Liver (tissue), 9 donors: ENCODE measurements around the gene PYGM. TPM values are rescaled to one million over a fixed set of nuclear protein-coding genes. Genes with fewer than 3 reads are reported as not detected.

ENCODE experiments used
- DNase-seq: peaks from one replicate; pipeline ENCODE4 v3.0.0-alpha.2; 2017; ENCODE audit warnings: low spot score
- H3K27ac ChIP-seq, 2 donors: one replicate each; pipeline ENCODE4 v1.7.0; 2013; ENCODE audit warnings: inconsistent platforms in 2 of 2, low read length in 2 of 2, control low read depth in 1 of 2, low read depth in 1 of 2, mild to moderate bottlenecking in 1 of 2
- H3K27me3 ChIP-seq, 4 donors: one replicate each; pipeline versions ENCODE4 v1.6.1 to v1.7.0; 2013; ENCODE audit warnings: low read length in 3 of 4, inconsistent platforms in 1 of 4, mild to moderate bottlenecking in 1 of 4, moderate library complexity in 1 of 4; ENCODE audit not compliant: control insufficient read depth in 4 of 4, insufficient read depth in 4 of 4
- H3K36me3 ChIP-seq, 4 donors: one replicate each; pipeline versions ENCODE4 v1.6.1 to v1.7.0; 2013; ENCODE audit warnings: low read length in 3 of 4, mild to moderate bottlenecking in 3 of 4, low read depth in 1 of 4, moderate library complexity in 1 of 4; ENCODE audit not compliant: control insufficient read depth in 4 of 4, insufficient read depth in 3 of 4
- H3K4me1 ChIP-seq, 4 donors: one replicate each; pipeline versions ENCODE4 v1.6.1 to v1.7.0; 2013; ENCODE audit warnings: low read length in 3 of 4, mild to moderate bottlenecking in 3 of 4, moderate library complexity in 1 of 4; ENCODE audit not compliant: control insufficient read depth in 4 of 4, insufficient read depth in 4 of 4
- H3K4me3 ChIP-seq, 3 donors: one replicate each; pipeline versions ENCODE4 v1.6.1 to v1.7.0; 2013; ENCODE audit warnings: low read length in 3 of 3, control low read depth in 1 of 3, low read depth in 1 of 3, mild to moderate bottlenecking in 1 of 3
- H3K9ac ChIP-seq, 2 donors: one replicate each; pipeline ENCODE4 v1.7.0; 2013; ENCODE audit warnings: low read length in 2 of 2, mild to moderate bottlenecking in 2 of 2, moderate library complexity in 2 of 2, control low read depth in 1 of 2, low read depth in 1 of 2
- H3K9me3 ChIP-seq, 4 donors: one replicate each; pipeline versions ENCODE4 v1.6.1 to v1.7.0; 2013; ENCODE audit warnings: low read length in 3 of 4; ENCODE audit not compliant: control insufficient read depth in 4 of 4
- GABPA ChIP-seq, 2 donors: IDR thresholded peaks in 1 of 2; conservative IDR thresholded peaks in 1 of 2; 2 replicates each; pipeline ENCODE4 v1.6.1; 2016; ENCODE audit warnings: antibody characterized with exemption in 2 of 2, mild to moderate bottlenecking in 1 of 2, moderate library complexity in 1 of 2
- HNF4A ChIP-seq, 2 donors: conservative IDR thresholded peaks; 2 replicates each; pipeline ENCODE4 v1.6.1; 2016; ENCODE audit warnings: antibody characterized with exemption in 2 of 2, mild to moderate bottlenecking in 2 of 2
- HNF4G ChIP-seq: IDR thresholded peaks from 2 replicates; pipeline ENCODE4 v1.6.1; 2016; ENCODE audit warnings: antibody characterized with exemption
- NR2F2 ChIP-seq: IDR thresholded peaks from 2 replicates; pipeline ENCODE4 v1.6.1; 2016; ENCODE audit warnings: antibody characterized with exemption
- RAD21 ChIP-seq, 2 donors: IDR thresholded peaks; 2 replicates each; pipeline ENCODE4 v1.6.1; 2016; ENCODE audit warnings: antibody characterized with exemption in 2 of 2, mild to moderate bottlenecking in 2 of 2
- RXRA ChIP-seq, 2 donors: IDR thresholded peaks; 2 replicates each; pipeline ENCODE4 v1.6.1; 2017 to 2018; ENCODE audit warnings: antibody characterized with exemption in 2 of 2, mild to moderate bottlenecking in 1 of 2
- SP1 ChIP-seq: IDR thresholded peaks from 2 replicates; pipeline ENCODE4 v1.6.1; 2018; ENCODE audit warnings: antibody characterized with exemption, mild to moderate bottlenecking
- TAF1 ChIP-seq: conservative IDR thresholded peaks from 2 replicates; pipeline ENCODE4 v1.6.1; 2016; ENCODE audit warnings: antibody characterized with exemption, mild to moderate bottlenecking
- ZBTB33 ChIP-seq: IDR thresholded peaks from 2 replicates; pipeline ENCODE4 v1.6.1; 2016; ENCODE audit warnings: antibody characterized with exemption
- WGBS: extraction: QIAGEN DNeasy Blood & Tissue Kit; methylation state at CpG from one replicate; pipeline ENCODE4 v1.1.7; 2013; 5-methylcytosine and 5-hydroxymethylcytosine counted together
- polyA plus RNA-seq, 2 donors: library from polyadenylated mRNA; stranded (reverse) in 1 of 2; unstranded in 1 of 2; fragments of 200-250 nt in 1 of 2; fragments of >200 nt in 1 of 2; fragmentation: Nextera tagmentation in 1 of 2; extraction: Ambion mirVana in 1 of 2; gene quantifications; one replicate each; pipeline versions ENCODE4 v1.2.1 to v1.2.3, GENCODE V29; 2013 to 2015
- total RNA-seq, 2 donors: library from RNA; depleted of rRNA; stranded (reverse); fragments of >200 nt; gene quantifications; one replicate each; pipeline ENCODE4 v1.2.3, GENCODE V29; 2014
- TF ChIP-seq, protein P1 (sequence below): IDR thresholded peaks from 2 replicates; pipeline ENCODE4 v1.6.1; 2016; ENCODE audit warnings: antibody characterized with exemption, mild to moderate bottlenecking
- TF ChIP-seq, protein P2 (sequence below): IDR thresholded peaks from 2 replicates; pipeline ENCODE4 v1.6.1; 2016; ENCODE audit warnings: antibody characterized with exemption
- TF ChIP-seq, protein P3 (sequence below): fragments of 150-350 bp; IDR thresholded peaks from 2 replicates; pipeline ENCODE4 v1.5.1; 2017; ENCODE audit warnings: improper control_type of control experiment, low read depth, low read length; ENCODE audit not compliant: missing input control
- donor health status: healthy.
- donor health status: healthy.
- donor health status: healthy.
- donor health status: healthy.
- donor health status: healthy.

Gene PYGM
- total and polyA plus RNA-seq, 4 donors: 0.23 to 1.3 (median 0.29) TPM

DNA sequence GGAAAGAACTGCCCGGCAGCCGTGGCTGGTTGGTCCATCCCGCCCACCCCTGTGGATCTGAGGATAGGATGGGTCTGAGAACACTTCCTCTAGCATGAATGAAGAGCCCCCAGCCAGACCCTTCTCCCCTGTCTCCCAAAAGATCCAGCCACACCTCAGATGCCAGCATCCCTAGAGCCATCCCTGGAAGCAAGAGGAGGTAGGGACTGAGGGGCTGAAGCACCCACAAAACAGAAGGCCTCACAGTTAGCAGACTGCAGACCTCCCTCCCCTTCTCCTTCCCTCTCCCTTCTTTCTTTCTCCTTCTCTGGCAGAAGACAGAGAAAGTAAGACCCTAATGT, 38.4 kb downstream of the PYGM start:
- Histone ChIP-seq H3K4me1 (peaks cover 14 to 33% (median 31%) of the 10 kb centered on the region in 4 donors), H3K27ac (no peak overlapping the region), H3K4me3 (no peak overlapping the region), H3K27me3 (peaks cover 0 to 7% (median 4%) of the 10 kb centered on the region in 4 donors), H3K36me3 (no peaks in the 10 kb centered on the region), H3K9ac (no peak overlapping the region), H3K9me3 (no peaks in the 10 kb centered on the region)
- 70% methylated on average over 3 of the region's 3 CpGs for WGBS
- TF ChIP-seq HNF4A (conservative IDR thresholded peaks at IDR 0.05): no peak
- no peak for TF ChIP-seq ZBTB33
- DNase-seq: no peak

- Histone ChIP-seq H3K4me1 (peaks cover 13 to 28% (median 25%) of the 10 kb centered on the region in 4 donors), H3K9ac (no peak overlapping the region), H3K36me3 (no peaks in the 10 kb centered on the region), H3K27ac (no peak overlapping the region), H3K4me3 (no peak overlapping the region), H3K27me3 (peaks cover 0 to 7% (median 4%) of the 10 kb centered on the region in 4 donors), H3K9me3 (no peaks in the 10 kb centered on the region)
- 74% methylated on average over 12 of the region's 12 CpGs for WGBS
- DNase-seq: no peak
- TF ChIP-seq RXRA (IDR thresholded peaks at IDR 0.05) (no peak), GABPA (IDR thresholded peaks at IDR 0.05 in 1 of 2, conservative IDR thresholded peaks at IDR 0.05 in 1 of 2) (no peak), HNF4G (no peak), RAD21 (IDR thresholded peaks at IDR 0.05) (no peak)
- TF ChIP-seq, protein P1, sequence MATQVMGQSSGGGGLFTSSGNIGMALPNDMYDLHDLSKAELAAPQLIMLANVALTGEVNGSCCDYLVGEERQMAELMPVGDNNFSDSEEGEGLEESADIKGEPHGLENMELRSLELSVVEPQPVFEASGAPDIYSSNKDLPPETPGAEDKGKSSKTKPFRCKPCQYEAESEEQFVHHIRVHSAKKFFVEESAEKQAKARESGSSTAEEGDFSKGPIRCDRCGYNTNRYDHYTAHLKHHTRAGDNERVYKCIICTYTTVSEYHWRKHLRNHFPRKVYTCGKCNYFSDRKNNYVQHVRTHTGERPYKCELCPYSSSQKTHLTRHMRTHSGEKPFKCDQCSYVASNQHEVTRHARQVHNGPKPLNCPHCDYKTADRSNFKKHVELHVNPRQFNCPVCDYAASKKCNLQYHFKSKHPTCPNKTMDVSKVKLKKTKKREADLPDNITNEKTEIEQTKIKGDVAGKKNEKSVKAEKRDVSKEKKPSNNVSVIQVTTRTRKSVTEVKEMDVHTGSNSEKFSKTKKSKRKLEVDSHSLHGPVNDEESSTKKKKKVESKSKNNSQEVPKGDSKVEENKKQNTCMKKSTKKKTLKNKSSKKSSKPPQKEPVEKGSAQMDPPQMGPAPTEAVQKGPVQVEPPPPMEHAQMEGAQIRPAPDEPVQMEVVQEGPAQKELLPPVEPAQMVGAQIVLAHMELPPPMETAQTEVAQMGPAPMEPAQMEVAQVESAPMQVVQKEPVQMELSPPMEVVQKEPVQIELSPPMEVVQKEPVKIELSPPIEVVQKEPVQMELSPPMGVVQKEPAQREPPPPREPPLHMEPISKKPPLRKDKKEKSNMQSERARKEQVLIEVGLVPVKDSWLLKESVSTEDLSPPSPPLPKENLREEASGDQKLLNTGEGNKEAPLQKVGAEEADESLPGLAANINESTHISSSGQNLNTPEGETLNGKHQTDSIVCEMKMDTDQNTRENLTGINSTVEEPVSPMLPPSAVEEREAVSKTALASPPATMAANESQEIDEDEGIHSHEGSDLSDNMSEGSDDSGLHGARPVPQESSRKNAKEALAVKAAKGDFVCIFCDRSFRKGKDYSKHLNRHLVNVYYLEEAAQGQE: no peak
Measured at GRCh38 chr11:64720640-64721358, 39.0 kb downstream of the PYGM start.

GRCh38 chr11:64720167-64720566, 39.6 kb downstream of the PYGM start:
- H3K4me3 ChIP-seq: no peak overlapping the region
- no peak overlapping the region for H3K9ac ChIP-seq
- no peaks in the 10 kb centered on the region for H3K36me3 ChIP-seq
- DNase-seq: no peak
- 71% methylated on average over 9 of the region's 9 CpGs for WGBS
- no peak overlapping the region for H3K27ac ChIP-seq
- H3K4me1 ChIP-seq: peaks cover 13 to 21% (median 20%) of the 10 kb centered on the region in 4 donors
- H3K9me3 ChIP-seq: no peaks in the 10 kb centered on the region
- peaks cover 0 to 13% (median 5%) of the 10 kb centered on the region in 4 donors for H3K27me3 ChIP-seq
- TF ChIP-seq ZBTB33 (no peak), NR2F2 (no peak), TAF1 (no peak), SP1 (no peak)
- TF ChIP-seq, protein P2, sequence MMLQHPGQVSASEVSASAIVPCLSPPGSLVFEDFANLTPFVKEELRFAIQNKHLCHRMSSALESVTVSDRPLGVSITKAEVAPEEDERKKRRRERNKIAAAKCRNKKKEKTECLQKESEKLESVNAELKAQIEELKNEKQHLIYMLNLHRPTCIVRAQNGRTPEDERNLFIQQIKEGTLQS: no peak
- TF ChIP-seq, protein P3, sequence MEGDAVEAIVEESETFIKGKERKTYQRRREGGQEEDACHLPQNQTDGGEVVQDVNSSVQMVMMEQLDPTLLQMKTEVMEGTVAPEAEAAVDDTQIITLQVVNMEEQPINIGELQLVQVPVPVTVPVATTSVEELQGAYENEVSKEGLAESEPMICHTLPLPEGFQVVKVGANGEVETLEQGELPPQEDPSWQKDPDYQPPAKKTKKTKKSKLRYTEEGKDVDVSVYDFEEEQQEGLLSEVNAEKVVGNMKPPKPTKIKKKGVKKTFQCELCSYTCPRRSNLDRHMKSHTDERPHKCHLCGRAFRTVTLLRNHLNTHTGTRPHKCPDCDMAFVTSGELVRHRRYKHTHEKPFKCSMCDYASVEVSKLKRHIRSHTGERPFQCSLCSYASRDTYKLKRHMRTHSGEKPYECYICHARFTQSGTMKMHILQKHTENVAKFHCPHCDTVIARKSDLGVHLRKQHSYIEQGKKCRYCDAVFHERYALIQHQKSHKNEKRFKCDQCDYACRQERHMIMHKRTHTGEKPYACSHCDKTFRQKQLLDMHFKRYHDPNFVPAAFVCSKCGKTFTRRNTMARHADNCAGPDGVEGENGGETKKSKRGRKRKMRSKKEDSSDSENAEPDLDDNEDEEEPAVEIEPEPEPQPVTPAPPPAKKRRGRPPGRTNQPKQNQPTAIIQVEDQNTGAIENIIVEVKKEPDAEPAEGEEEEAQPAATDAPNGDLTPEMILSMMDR: no peak
- TF ChIP-seq, protein P1: no peak
